ENCODE results near the gene SNX13.

Gene SNX13

GRCh38 chr7:17743316-17743715 is 197.0 kb downstream of the SNX13 start:
- Histone ChIP-seq H3K9me3 (ENCODE audit: low read depth, low read length) (no peaks in the 10 kb centered on the region), H3K27ac (no peak overlapping the region), H3K36me3 (ENCODE audit: insufficient read depth, low read length) (no peaks in the 10 kb centered on the region), H3K9ac (ENCODE audit: insufficient read length) (no peak overlapping the region), H3K4me3 (no peak overlapping the region)
- DNase-seq (ENCODE audit: low read depth, low spot score): no peak
- TF ChIP-seq FOXP2 (optimal IDR thresholded peaks at IDR 0.05; ENCODE audit: control extremely low read depth, extremely low read length, insufficient read depth): no peak
- TF ChIP-seq EZH2 (IDR thresholded peaks at IDR 0.05): no peak

- TF ChIP-seq POLR2AphosphoS5 (IDR thresholded peaks at IDR 0.05; ENCODE audit: borderline replicate concordance, low read depth, low read length) (no peak), EZH2 (IDR thresholded peaks at IDR 0.05) (no peak), FOXP2 (optimal IDR thresholded peaks at IDR 0.05; ENCODE audit: control extremely low read depth, extremely low read length, insufficient read depth) (no peak)
- DNase-seq (ENCODE audit: low read depth, low spot score): no peak
- H3K9me3 ChIP-seq (ENCODE audit: low read depth, low read length): no peaks in the 10 kb centered on the region
- H3K9ac ChIP-seq (ENCODE audit: insufficient read length): no peak overlapping the region
- no peak overlapping the region for H3K4me3 ChIP-seq
- H3K36me3 ChIP-seq (ENCODE audit: insufficient read depth, low read length): no peaks in the 10 kb centered on the region
- H3K27ac ChIP-seq: no peak overlapping the region
Measured at GRCh38 chr7:17741426-17741825, 198.9 kb downstream of the SNX13 start.
